Activated T-cell treated with anti-CD3 and anti-CD28 coated beads, Interleukin-2, amount 50 U/mL, for 72 hours (primary cell): Measurements from ENCODE around the gene CACTIN. TPM values are rescaled to one million over a fixed set of nuclear protein-coding genes. Genes with fewer than 3 reads are reported as not detected.
"Not testable (repeated sequence)": the region's sequence is repeated elsewhere in the genome, so short reads cannot be mapped to it uniquely, and the experiment has no call there.

Experiments used
- ATAC-seq, 2 donors: fragments of 150-1000 bp; cut with Tn5 transposase; replicated peaks in 1 of 2; 2 replicates each; pipeline ENCODE4 v1.10.0; 2021; ENCODE audit warnings: moderate library complexity in 2 of 2, mild to moderate bottlenecking in 1 of 2
- DNase-seq, 2 donors: peaks; one replicate each; pipeline ENCODE4 v3.0.0; 2021 to 2022; ENCODE audit warnings: mixed read lengths in 1 of 2
- H3K27ac Mint-ChIP-seq: one replicate; pipeline ENCODE4 v1.8.0; 2022; ENCODE audit warnings: mild to moderate bottlenecking, moderate library complexity, mixed read lengths
- H3K27me3 Mint-ChIP-seq: one replicate; pipeline ENCODE4 v1.8.0; 2022; ENCODE audit warnings: low read depth, mixed read lengths
- H3K36me3 Mint-ChIP-seq, 2 donors: one replicate each; pipeline ENCODE4 v1.8.0; 2022; ENCODE audit warnings: mixed read lengths in 2 of 2, mild to moderate bottlenecking in 1 of 2; ENCODE audit not compliant: insufficient read depth in 2 of 2
- H3K4me1 Mint-ChIP-seq: one replicate; pipeline ENCODE4 v1.8.0; 2022; ENCODE audit warnings: low read depth, mixed read lengths
- H3K4me3 Mint-ChIP-seq, 2 donors: one replicate each; pipeline ENCODE4 v1.8.0; 2022; ENCODE audit warnings: mild to moderate bottlenecking in 2 of 2, mixed read lengths in 2 of 2, moderate library complexity in 2 of 2
- H3K9me3 Mint-ChIP-seq, 2 donors: one replicate each; pipeline ENCODE4 v1.8.0; 2022; ENCODE audit warnings: mixed read lengths in 2 of 2
- total RNA-seq, 2 donors: library from RNA; stranded (reverse); gene quantifications; one replicate each; pipeline ENCODE4 v1.2.3, GENCODE V29; 2022

The CACTIN gene
- total RNA-seq, 2 donors from 2014 or later = 24.4 to 31.2 TPM

DNA sequence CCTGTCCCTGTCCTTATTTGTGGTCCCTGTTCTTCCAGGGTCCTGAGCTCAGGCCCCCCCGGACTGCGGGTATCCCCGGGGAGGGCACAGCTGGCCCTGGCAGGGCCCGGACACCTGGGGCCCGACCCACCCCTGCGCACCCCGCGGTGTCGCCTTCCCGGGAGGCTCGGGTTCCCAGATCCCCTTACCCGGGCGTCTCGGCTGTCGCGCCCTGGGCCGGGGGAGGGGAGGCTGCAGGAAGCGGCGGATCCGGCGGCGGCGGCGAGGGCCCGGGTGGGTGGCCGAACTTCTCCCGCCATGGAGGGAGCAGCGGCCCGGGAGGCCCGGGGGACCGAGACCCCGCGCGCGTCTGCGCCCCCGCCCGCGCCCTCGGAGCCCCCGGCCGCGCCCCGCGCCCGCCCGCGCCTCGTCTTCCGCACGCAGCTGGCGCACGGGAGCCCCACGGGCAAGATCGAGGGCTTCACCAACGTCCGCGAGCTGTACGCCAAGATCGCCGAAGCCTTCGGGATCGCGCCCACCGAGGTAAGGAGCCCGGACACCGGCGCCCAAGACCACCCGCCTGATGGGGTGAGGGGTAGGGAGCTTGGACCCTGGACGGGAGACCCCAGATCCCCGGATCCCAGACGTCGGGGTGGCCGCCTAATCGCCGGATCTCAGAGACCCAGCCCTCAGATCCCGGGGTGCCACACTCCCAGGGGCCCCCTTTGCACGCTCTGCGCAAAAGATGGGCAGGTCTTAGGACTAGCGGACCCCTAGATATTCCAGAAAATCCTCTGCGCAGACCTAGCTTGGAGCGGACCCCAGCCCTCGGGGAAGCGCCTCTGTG is 41.1 kb downstream of the CACTIN start, which contains the start of gene GIPC3:
TSS of gene GIPC3 (plus strand) at position 178 of the 826 bp plus-strand sequence. CDS start at position 298, 120 bp downstream.
- Mint-ChIP-seq H3K36me3 (no peaks in the 10 kb centered on the region), H3K4me3 (peak within 1 kb of the TSS; percentile 32 to 60), H3K27me3 (no peaks in the 10 kb centered on the region), H3K27ac (no peak within 1 kb of the TSS), H3K4me1 (no peaks in the 10 kb centered on the region), H3K9me3 (no peaks in the 10 kb centered on the region)
- peak in 1 of 2 donors; percentile 29 for DNase-seq
- peak; percentile 44 to 46 for ATAC-seq

DNA sequence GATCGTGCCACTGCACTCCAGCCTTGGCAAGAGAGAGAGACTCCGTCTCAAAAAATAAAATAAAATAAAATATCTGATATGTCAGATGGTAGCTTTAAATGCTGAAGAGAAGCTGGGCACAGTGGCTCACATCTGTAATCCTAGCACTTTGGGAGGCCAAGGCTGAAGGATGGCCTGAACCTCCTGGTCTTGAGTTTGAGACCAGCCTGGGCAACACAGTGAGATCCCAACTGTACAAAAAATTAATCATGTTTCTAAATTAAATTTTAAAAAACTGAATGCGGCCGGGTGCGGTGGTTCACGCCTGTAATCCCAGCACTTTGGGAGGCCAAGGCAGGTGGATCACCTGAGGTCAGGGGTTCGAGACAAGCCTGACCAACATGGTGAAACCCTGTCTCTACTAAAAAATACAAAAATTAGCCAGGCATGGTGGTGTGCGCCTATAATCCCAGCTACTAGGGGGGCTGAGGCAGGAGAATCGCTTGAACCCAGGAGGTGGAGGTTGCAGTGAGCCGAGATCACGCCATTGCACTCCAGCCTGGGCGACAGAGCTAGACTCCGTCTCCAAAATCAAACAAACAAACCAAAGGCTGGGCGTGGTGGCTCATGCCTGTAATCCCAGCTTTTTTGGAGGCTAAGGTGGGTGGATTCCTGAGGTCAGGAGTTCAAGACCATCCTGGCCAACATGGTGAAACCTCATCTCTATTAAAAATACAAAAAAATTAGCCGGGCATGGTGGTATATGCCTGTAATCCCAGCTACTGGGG is 42.4 kb downstream of the CACTIN start:
- H3K4me3 Mint-ChIP-seq = peak overlapping the region in 1 of 2 donors; percentile 29

DNA sequence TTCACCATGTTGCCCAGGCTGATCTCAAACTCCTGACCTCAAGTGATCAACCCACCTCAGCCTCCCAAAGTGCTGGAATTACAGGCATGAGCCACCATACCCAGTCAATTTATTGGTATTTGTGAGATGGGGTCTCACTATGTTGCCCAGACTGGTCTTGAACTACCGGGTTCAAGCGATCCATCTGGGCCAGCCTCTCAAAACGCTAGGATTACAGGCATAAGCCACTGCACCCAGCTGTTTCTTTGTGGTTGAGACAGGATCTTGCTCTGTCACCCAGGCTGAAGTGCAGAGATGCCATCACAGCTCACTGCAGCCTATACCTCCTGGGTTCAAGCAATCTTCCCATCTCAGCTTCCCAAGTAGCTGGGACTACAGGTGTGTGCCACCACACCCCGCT is 44.8 kb downstream of the CACTIN start:
- not testable (repeated sequence) for H3K27me3 Mint-ChIP-seq, H3K4me3 Mint-ChIP-seq, H3K4me1 Mint-ChIP-seq, H3K27ac Mint-ChIP-seq, DNase-seq, ATAC-seq, H3K36me3 Mint-ChIP-seq, H3K9me3 Mint-ChIP-seq

More for the DNA sequence above, 42.4 kb downstream of the CACTIN start:
- DNase-seq, ATAC-seq, H3K4me1 Mint-ChIP-seq, H3K9me3 Mint-ChIP-seq, H3K36me3 Mint-ChIP-seq, H3K27me3 Mint-ChIP-seq, H3K27ac Mint-ChIP-seq: not testable (repeated sequence)

DNA sequence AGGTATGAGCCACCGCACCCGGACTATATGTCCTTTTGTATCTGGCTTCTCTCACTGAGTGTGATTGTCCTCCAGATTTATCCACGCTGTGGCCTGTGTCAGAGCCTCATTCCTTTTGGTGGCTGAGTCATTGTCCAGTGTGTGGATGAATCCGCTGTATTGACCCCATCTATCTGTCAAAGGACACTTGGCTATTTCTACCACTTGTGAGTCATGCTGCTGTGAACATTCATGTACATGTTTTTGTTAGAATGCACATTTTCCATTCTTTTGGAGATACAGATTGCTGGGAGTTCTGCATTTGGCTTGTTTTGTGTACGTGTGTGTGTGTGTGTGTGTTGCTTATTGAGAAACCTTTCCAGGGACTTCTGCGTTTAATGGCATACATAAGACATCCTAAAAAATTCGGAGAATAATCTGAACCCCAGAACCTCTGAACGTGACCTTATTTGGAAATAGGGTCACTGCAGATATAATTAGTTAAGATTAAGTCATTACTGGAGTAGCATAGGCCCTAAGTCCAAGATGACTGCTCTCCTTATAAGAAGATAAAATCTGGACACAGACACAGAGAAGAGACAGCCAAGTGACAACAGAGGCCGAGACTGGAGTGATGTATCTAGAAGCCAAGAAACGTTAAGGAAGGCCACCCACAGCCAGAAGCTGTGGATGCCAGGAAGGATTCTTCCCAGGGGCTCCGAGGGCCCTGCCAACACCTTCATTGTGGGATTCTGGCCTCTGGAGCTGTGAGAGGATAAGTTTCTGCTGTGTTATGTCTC is 46.2 kb downstream of the CACTIN start:
- Mint-ChIP-seq H3K4me3 (no peak overlapping the region), H3K27ac (no peak overlapping the region), H3K36me3 (peaks cover 0 to 2% of the 10 kb centered on the region in 2 donors), H3K4me1 (no peaks in the 10 kb centered on the region), H3K27me3 (no peaks in the 10 kb centered on the region), H3K9me3 (no peaks in the 10 kb centered on the region)
- ATAC-seq (no peak), DNase-seq (no peak)

DNA sequence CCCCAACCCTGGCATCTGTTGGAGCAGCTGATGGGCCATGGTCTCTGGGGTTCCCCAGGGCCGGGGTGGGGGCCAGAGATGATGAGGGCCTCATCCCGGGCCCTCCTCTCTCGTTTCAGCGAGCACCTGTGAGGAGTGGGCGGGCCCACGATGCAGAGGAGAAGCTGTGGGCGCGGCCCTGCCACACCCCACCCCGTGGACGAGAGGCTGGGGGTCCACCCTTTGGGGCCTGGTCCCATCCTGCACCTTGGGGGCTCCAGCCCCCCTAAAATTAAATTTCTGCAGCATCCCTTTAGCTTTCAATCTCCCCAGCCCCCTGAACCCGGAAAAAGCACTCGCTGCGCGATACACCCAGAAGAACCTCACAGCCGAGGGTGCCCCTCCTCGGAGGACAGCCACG is 48.2 kb downstream of the CACTIN start:
- H3K4me1 Mint-ChIP-seq = peaks cover 4% of the 10 kb centered on the region
- no peaks in the 10 kb centered on the region for H3K9me3 Mint-ChIP-seq
- H3K27ac Mint-ChIP-seq = no peak overlapping the region
- no peak overlapping the region for H3K4me3 Mint-ChIP-seq
- DNase-seq (no peak), ATAC-seq (no peak)
- H3K36me3 Mint-ChIP-seq = peaks cover 2 to 4% of the 10 kb centered on the region in 2 donors
- no peaks in the 10 kb centered on the region for H3K27me3 Mint-ChIP-seq

DNA sequence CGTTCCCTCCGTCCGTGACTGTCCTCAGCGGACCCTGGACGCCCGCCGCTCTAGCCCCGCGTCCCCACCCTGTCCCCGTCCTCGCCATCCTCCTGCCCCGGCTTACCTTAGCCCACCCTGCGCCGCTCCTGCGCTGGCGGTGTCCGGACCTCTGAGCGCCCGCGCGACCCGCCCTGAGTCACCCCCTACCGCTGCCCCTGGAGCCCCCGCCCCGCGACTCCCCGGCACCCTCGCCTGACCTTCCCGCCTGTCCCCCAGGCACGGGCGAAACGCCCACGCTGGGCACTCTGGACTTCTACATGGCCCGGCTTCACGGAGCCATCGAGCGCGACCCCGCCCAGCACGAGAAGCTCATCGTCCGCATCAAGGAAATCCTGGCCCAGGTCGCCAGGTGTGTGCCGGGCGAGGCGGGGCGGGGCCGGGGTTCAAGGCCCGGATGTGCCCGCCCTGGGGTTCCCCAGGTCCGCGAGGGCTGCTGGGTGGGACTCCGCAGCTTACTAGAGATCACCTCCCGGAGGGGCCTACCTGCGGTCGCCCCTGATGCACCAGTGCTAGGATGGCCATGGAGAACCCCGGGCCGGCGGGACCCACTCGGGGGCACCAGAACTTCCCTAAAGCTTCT is 48.8 kb downstream of the CACTIN start:
- H3K36me3 Mint-ChIP-seq = peaks cover 2 to 4% of the 10 kb centered on the region in 2 donors
- no peak overlapping the region for H3K4me3 Mint-ChIP-seq
- ATAC-seq = no peak
- H3K9me3 Mint-ChIP-seq = no peaks in the 10 kb centered on the region
- H3K27me3 Mint-ChIP-seq = no peaks in the 10 kb centered on the region
- no peak overlapping the region for H3K27ac Mint-ChIP-seq
- DNase-seq = no peak
- H3K4me1 Mint-ChIP-seq = peaks cover 4% of the 10 kb centered on the region

DNA sequence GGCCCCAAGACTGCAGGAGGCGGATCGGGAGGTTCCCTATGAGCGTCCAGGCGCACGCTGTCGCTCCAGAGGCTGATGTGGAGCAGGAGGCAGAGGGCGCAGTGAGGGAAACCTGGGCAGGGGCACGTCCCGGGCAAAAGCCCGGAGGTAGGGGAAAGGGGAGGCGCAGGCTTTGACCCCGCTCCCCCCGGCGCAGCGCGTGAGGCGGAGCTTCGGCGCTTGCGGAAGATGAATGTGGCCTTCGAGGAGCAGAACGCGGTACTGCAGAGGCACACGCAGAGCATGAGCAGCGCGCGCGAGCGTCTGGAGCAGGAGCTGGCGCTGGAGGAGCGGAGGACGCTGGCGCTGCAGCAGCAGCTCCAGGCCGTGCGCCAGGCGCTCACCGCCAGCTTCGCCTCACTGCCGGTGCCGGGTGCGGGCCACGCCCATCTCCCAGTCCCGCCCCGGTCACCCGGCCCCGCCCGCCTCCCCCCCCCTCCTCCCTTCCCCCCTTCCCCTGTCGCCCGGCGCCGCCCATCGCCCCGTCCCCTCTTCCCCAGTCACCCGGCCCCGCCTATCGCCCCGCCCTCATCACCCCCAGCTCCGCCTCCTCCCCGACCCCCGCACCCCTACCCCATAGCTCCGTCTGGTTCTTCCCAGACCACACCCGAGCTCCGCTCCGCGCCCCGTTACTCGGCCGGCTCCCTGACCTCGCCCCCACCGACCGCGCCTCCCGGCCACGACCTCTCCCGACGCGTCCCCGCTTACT is 49.7 kb downstream of the CACTIN start:
- ATAC-seq (no peak), DNase-seq (no peak)
- Mint-ChIP-seq H3K27me3 (no peaks in the 10 kb centered on the region), H3K9me3 (no peaks in the 10 kb centered on the region), H3K27ac (no peak overlapping the region), H3K4me3 (no peak overlapping the region), H3K4me1 (peaks cover 10% of the 10 kb centered on the region), H3K36me3 (peaks cover 2 to 4% of the 10 kb centered on the region in 2 donors)

DNA sequence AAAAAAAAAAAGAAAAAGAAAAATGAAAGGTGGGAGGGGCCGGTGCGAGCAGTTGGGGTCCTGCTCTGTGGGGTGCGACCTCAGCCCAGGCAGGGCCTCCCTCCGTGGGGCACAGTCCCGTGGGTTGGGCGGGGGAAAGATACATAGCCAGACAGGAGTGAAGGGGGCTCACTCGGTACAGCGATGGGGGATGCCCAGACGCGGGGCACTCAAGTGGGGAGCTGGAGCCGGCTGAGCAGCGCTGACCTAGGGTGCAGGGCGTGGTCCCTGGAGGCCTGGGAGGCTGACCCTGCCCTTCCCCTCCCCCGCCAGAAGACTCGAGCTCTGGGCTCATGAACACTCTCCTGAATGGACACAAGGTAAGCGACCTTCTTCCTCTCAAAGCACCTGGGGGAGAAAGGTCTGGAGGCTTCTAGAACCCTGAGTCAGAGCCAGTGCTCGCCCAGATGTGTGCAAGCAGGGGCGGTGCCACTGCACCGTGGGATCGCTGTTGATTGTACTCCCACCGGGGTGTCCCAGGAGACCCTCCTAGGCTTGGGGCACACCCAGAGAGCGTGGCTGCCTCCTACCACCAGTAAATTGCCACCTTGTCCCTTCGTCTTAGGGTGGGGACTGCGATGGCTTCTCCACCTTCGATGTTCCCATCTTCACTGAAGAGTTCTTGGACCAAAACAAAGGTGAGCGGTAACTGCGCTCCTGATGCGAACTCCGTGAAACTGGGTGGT is 50.5 kb downstream of the CACTIN start:
- H3K27me3 Mint-ChIP-seq = no peaks in the 10 kb centered on the region
- H3K4me1 Mint-ChIP-seq = peaks cover 16% of the 10 kb centered on the region
- H3K36me3 Mint-ChIP-seq = peaks cover 2 to 4% of the 10 kb centered on the region in 2 donors
- DNase-seq (no peak), ATAC-seq (no peak)
- H3K9me3 Mint-ChIP-seq = no peaks in the 10 kb centered on the region
- H3K27ac Mint-ChIP-seq = no peak overlapping the region
- no peak overlapping the region for H3K4me3 Mint-ChIP-seq

DNA sequence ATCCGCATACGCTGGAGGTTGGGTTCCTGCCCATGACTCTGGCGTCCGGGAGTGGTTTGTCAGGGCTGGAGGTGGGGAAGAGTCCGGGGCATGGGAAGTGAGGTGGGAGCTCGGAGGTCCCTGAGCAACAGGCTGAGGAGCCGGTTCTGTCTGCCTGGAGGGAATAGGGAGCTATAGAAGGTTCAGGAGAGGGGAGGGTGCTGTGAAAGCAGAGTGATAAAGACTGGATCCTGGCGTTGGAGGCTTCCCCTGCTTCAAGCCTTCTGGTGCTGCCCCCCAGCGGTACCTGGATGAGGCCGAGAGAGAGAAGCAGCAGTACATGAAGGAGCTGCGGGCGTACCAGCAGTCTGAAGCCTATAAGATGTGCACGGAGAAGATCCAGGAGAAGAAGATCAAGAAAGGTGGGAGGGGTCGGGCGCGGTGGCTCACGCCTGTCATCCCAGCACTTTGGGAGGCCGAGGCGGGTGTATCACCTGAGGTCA is 51.3 kb downstream of the CACTIN start:
- peak in 1 of 2 donors; percentile 19 for DNase-seq
- H3K9me3 Mint-ChIP-seq = no peaks in the 10 kb centered on the region
- H3K27ac Mint-ChIP-seq = no peak overlapping the region

DNA sequence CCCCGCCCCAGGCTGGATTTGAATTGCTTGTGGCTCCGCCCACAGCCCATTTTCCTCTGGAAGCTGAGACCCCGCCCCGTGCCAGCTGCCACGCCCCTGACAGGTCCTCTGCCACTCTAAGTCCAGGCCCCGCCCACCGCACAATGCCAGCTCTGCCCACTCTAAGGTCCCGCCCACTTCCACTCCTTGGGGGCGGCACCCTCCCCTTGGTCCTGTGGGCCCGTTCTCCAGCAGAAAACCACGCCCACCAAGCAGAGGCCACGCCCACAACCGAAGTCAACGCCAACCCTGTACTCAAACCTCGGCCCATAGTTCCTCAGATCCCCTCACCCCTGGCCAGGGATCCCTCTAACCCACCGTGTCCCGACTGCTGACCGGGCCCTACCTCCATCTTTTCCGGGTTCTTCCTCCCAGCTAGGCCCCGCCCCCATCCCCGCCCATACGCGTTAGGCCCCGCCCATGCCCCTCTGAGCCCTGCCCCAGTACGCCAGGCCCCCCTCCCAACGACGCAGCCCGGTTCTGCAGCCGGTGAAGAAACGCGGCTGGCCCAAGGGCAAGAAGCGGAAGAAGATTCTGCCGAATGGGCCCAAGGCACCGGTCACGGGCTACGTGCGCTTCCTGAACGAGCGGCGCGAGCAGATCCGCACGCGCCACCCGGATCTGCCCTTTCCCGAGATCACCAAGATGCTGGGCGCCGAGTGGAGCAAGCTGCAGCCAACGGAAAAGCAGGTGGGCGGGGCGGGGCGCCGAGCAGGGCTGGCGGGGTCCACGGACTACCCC is 52.5 kb downstream of the CACTIN start:
- H3K27ac Mint-ChIP-seq = no peak overlapping the region
- H3K4me3 Mint-ChIP-seq = peak overlapping the region; percentile 78 to 84
- peak; percentile 47 to 49 for ATAC-seq

More for the DNA sequence above, 51.3 kb downstream of the CACTIN start:
- Mint-ChIP-seq H3K36me3 (peaks cover 2 to 4% of the 10 kb centered on the region in 2 donors), H3K4me3 (no peak overlapping the region), H3K27me3 (no peaks in the 10 kb centered on the region), H3K4me1 (peaks cover 21% of the 10 kb centered on the region)
- ATAC-seq = no peak

More for the DNA sequence above, 52.5 kb downstream of the CACTIN start:
- peak; percentile 95 to 96 for DNase-seq
- Mint-ChIP-seq H3K9me3 (no peaks in the 10 kb centered on the region), H3K27me3 (no peaks in the 10 kb centered on the region), H3K4me1 (peaks cover 21% of the 10 kb centered on the region), H3K36me3 (peaks cover 2 to 4% of the 10 kb centered on the region in 2 donors)
